GM21737 (cell line): ENCODE results near the gene INCA1.

Experiments
- ATAC-seq: cut with Tn5 transposase; IDR thresholded peaks from one replicate; pipeline ENCODE4 v1.9.1; 2021; ENCODE audit warnings: mild to moderate bottlenecking, moderate library complexity; ENCODE audit not compliant: unreplicated experiment

The INCA1 gene

GRCh38 chr17:4949321-4950074, 47.8 kb downstream of the INCA1 start:
- peak; percentile 24 for ATAC-seq

- ATAC-seq, result peak; percentile 35
Measured at GRCh38 chr17:4948931-4949320, 48.4 kb downstream of the INCA1 start.

GRCh38 chr17:4948166-4948930, 49.0 kb downstream of the INCA1 start, which contains the start of gene PFN1:
TSS of gene PFN1 (minus strand) at chr17:4948530. CDS start at chr17:4948394, 136 bp downstream.
- peak; percentile 21 for ATAC-seq

GRCh38 chr17:4947411-4948165, 49.7 kb downstream of the INCA1 start:
- no peak for ATAC-seq

- ATAC-seq, result no peak
Measured at GRCh38 chr17:4947010-4947410, 50.3 kb downstream of the INCA1 start.

GRCh38 chr17:4946312-4946976, 50.9 kb downstream of the INCA1 start:
- ATAC-seq, result no peak

- no peak for ATAC-seq
Measured at GRCh38 chr17:4945944-4946280, 51.4 kb downstream of the INCA1 start.

GRCh38 chr17:4945176-4945943, 52.0 kb downstream of the INCA1 start:
- no peak for ATAC-seq

- no peak for ATAC-seq
Measured at GRCh38 chr17:4944554-4945175, 52.7 kb downstream of the INCA1 start.

GRCh38 chr17:4944163-4944553, 53.2 kb downstream of the INCA1 start:
- ATAC-seq, result no peak

GRCh38 chr17:4942760-4943508, 54.4 kb downstream of the INCA1 start:
- ATAC-seq, result no peak

- ATAC-seq, result no peak
Measured at GRCh38 chr17:4941319-4941610, 56.1 kb downstream of the INCA1 start.

GRCh38 chr17:4940555-4941318, 56.6 kb downstream of the INCA1 start:
- ATAC-seq, result peak; percentile 1

- peak; percentile 61 for ATAC-seq
Measured at GRCh38 chr17:4939796-4940554, 57.3 kb downstream of the INCA1 start, which contains the start of the genes RNF167 and SLC25A11. TSS of gene RNF167 (plus strand) at chr17:4940268. CDS start at chr17:4940910, 642 bp downstream. TSS of gene SLC25A11 (minus strand) at chr17:4940046. CDS start at chr17:4939910, 136 bp downstream.

- ATAC-seq, result peak; percentile 2
Measured at GRCh38 chr17:4939546-4939795, 57.9 kb downstream of the INCA1 start.

- ATAC-seq, result no peak
Measured at GRCh38 chr17:4938688-4939545, 58.4 kb downstream of the INCA1 start.
